Mesendoderm (in vitro differentiated cells): Measurements from ENCODE around the gene SERPINB11.

Experiments
- DNase-seq: peaks from one replicate; pipeline ENCODE4 v3.0.0; 2013
- H2AK5ac ChIP-seq: 2 replicates; pipeline ENCODE4 v1.6.1; 2013; ENCODE audit warnings: low read length, inconsistent platforms
- H2BK120ac ChIP-seq: 2 replicates; pipeline ENCODE4 v1.6.1; 2013; ENCODE audit warnings: low read depth, mild to moderate bottlenecking, low read length, moderate library complexity, mixed read lengths
- H2BK15ac ChIP-seq: replicated peaks from 2 replicates; pipeline ENCODE4 v1.6.1; 2013; ENCODE audit warnings: low read depth, mild to moderate bottlenecking, moderate library complexity
- H2BK5ac ChIP-seq: 2 replicates; pipeline ENCODE4 v1.6.1; 2013; ENCODE audit warnings: low read length, inconsistent platforms
- H3K18ac ChIP-seq: 2 replicates; pipeline ENCODE4 v1.6.1; 2013; ENCODE audit warnings: mild to moderate bottlenecking, low read length, mixed read lengths
- H3K23ac ChIP-seq: one replicate; pipeline ENCODE4 v1.6.1; 2013; ENCODE audit warnings: low read length
- H3K27ac ChIP-seq: 2 replicates; pipeline ENCODE4 v1.5.1; 2013; ENCODE audit warnings: low read depth, mild to moderate bottlenecking, inconsistent platforms, low read length, moderate library complexity
- H3K27me3 ChIP-seq: 2 replicates; pipeline ENCODE4 v1.6.1; 2013; ENCODE audit warnings: low read length, control low read depth, mild to moderate bottlenecking, inconsistent platforms; ENCODE audit not compliant: insufficient read depth, poor library complexity
- H3K36me3 ChIP-seq: 2 replicates; pipeline ENCODE4 v1.6.1; 2013; ENCODE audit warnings: low read length, inconsistent platforms; ENCODE audit not compliant: control insufficient read depth, insufficient read depth
- H3K4ac ChIP-seq: one replicate; pipeline ENCODE4 v1.6.1; 2013; ENCODE audit warnings: low read depth, mild to moderate bottlenecking, low read length, moderate library complexity
- H3K4me1 ChIP-seq: 2 replicates; pipeline ENCODE4 v1.6.1; 2013; ENCODE audit warnings: low read depth, low read length, inconsistent platforms; ENCODE audit not compliant: control insufficient read depth
- H3K4me2 ChIP-seq: 2 replicates; pipeline ENCODE4 v1.6.1; 2013; ENCODE audit warnings: low read length
- H3K4me3 ChIP-seq: 2 replicates; pipeline ENCODE4 v1.5.1; 2013; ENCODE audit warnings: mild to moderate bottlenecking, low read length
- H3K56ac ChIP-seq: one replicate; pipeline ENCODE4 v1.6.1; 2013; ENCODE audit warnings: low read length
- H3K79me1 ChIP-seq: 2 replicates; pipeline ENCODE4 v1.6.1; 2013; ENCODE audit warnings: low read length, inconsistent platforms
- H3K79me2 ChIP-seq: 2 replicates; pipeline ENCODE4 v1.6.1; 2013; ENCODE audit warnings: mild to moderate bottlenecking, low read length; ENCODE audit not compliant: control insufficient read depth, insufficient read depth
- H3K9ac ChIP-seq: 2 replicates; pipeline ENCODE4 v1.6.1; 2013; ENCODE audit warnings: low read length, inconsistent platforms
- H4K5ac ChIP-seq: one replicate; pipeline ENCODE4 v1.6.1; 2013; ENCODE audit warnings: low read length
- H4K8ac ChIP-seq: one replicate; pipeline ENCODE4 v1.6.1; 2013; ENCODE audit warnings: low read depth, mild to moderate bottlenecking, control low read depth, low read length, moderate library complexity
- whole genome bisulfite sequencing: extraction: QIAGEN DNeasy Blood & Tissue Kit; methylation state at CpG from one replicate; pipeline ENCODE4 v1.1.7; 2013; ENCODE audit warnings: low lambda C conversion rate, missing lambda C conversion rate; ENCODE audit not compliant: insufficient coverage; ENCODE audit errors: extremely low coverage; 5-methylcytosine and 5-hydroxymethylcytosine counted together

The SERPINB11 gene

GRCh38 chr18:63736876-63737275 lies 34.1 kb downstream of the SERPINB11 start:
- no peaks in the 10 kb centered on the region for H3K36me3 ChIP-seq
- H2BK15ac ChIP-seq = no peak overlapping the region
- no peaks in the 10 kb centered on the region for H3K79me1 ChIP-seq
- H2AK5ac ChIP-seq = no peak overlapping the region
- H4K5ac ChIP-seq = no peak overlapping the region
- H3K4ac ChIP-seq = no peak overlapping the region
- DNase-seq = no peak
- no peaks in the 10 kb centered on the region for H3K79me2 ChIP-seq
- H2BK5ac ChIP-seq = no peak overlapping the region
- H3K23ac ChIP-seq = no peak overlapping the region
- H2BK120ac ChIP-seq = no peak overlapping the region
- no peak overlapping the region for H3K9ac ChIP-seq
- H3K4me3 ChIP-seq = no peak overlapping the region
- H3K27me3 ChIP-seq = no peaks in the 10 kb centered on the region
- no peak overlapping the region for H3K56ac ChIP-seq
- H3K4me1 ChIP-seq = no peaks in the 10 kb centered on the region
- H3K27ac ChIP-seq = no peak overlapping the region
- no peak overlapping the region for H3K18ac ChIP-seq
- no peak overlapping the region for H3K4me2 ChIP-seq
- no peak overlapping the region for H4K8ac ChIP-seq

- Histone ChIP-seq H3K79me2 (no peaks in the 10 kb centered on the region), H3K23ac (no peak overlapping the region), H2BK5ac (no peak overlapping the region), H3K79me1 (no peaks in the 10 kb centered on the region), H2AK5ac (no peak overlapping the region), H2BK15ac (no peak overlapping the region), H3K36me3 (no peaks in the 10 kb centered on the region), H2BK120ac (no peak overlapping the region), H3K18ac (no peak overlapping the region), H3K4me2 (no peak overlapping the region), H3K9ac (no peak overlapping the region), H3K4ac (no peak overlapping the region), H3K27me3 (no peaks in the 10 kb centered on the region), H4K5ac (no peak overlapping the region), H3K27ac (no peak overlapping the region), H3K4me3 (no peak overlapping the region), H3K4me1 (no peaks in the 10 kb centered on the region), H4K8ac (no peak overlapping the region), H3K56ac (no peak overlapping the region)
- no CpG with 5 or more reads among the region's 4 CpGs for WGBS
- peak; percentile 22 for DNase-seq
Observed at GRCh38 chr18:63741769-63742168, 39.0 kb downstream of the SERPINB11 start.

GRCh38 chr18:63747006-63747405 lies 44.2 kb downstream of the SERPINB11 start:
- no peak overlapping the region for H4K8ac ChIP-seq
- H3K23ac ChIP-seq = no peak overlapping the region
- no peak overlapping the region for H2AK5ac ChIP-seq
- H2BK120ac ChIP-seq = no peak overlapping the region
- no peaks in the 10 kb centered on the region for H3K36me3 ChIP-seq
- no peak overlapping the region for H4K5ac ChIP-seq
- WGBS = no CpG with 5 or more reads among the region's 2 CpGs
- H3K27ac ChIP-seq = no peak overlapping the region
- H3K4me3 ChIP-seq = no peak overlapping the region
- H3K27me3 ChIP-seq = no peaks in the 10 kb centered on the region
- H3K4me1 ChIP-seq = no peaks in the 10 kb centered on the region
- H3K18ac ChIP-seq = no peak overlapping the region
- no peak overlapping the region for H2BK5ac ChIP-seq
- no peak for DNase-seq
- no peaks in the 10 kb centered on the region for H3K79me2 ChIP-seq
- no peak overlapping the region for H3K9ac ChIP-seq
- no peak overlapping the region for H2BK15ac ChIP-seq
- H3K4me2 ChIP-seq = no peak overlapping the region
- H3K56ac ChIP-seq = no peak overlapping the region
- no peak overlapping the region for H3K4ac ChIP-seq
- H3K79me1 ChIP-seq = no peaks in the 10 kb centered on the region

GRCh38 chr18:63749489-63749888 lies 46.7 kb downstream of the SERPINB11 start:
- H3K4me3 ChIP-seq = no peak overlapping the region
- H3K23ac ChIP-seq = no peak overlapping the region
- WGBS = no CpG with 5 or more reads among the region's 1 CpG

GRCh38 chr18:63752636-63753035 lies 49.9 kb downstream of the SERPINB11 start:
- Histone ChIP-seq H3K9ac (no peak overlapping the region), H3K4me3 (no peak overlapping the region), H3K27me3 (peaks cover 2% of the 10 kb centered on the region), H3K79me1 (no peaks in the 10 kb centered on the region), H4K5ac (no peak overlapping the region), H2AK5ac (no peak overlapping the region), H3K4ac (no peak overlapping the region), H3K4me1 (no peaks in the 10 kb centered on the region), H3K36me3 (no peaks in the 10 kb centered on the region), H3K18ac (no peak overlapping the region), H3K4me2 (no peak overlapping the region), H3K27ac (no peak overlapping the region), H4K8ac (no peak overlapping the region), H2BK120ac (no peak overlapping the region), H3K23ac (no peak overlapping the region), H2BK15ac (no peak overlapping the region), H3K56ac (no peak overlapping the region), H3K79me2 (no peaks in the 10 kb centered on the region), H2BK5ac (no peak overlapping the region)
- no CpG with 5 or more reads among the region's 2 CpGs for WGBS
- no peak for DNase-seq

More at GRCh38 chr18:63749489-63749888, 46.7 kb downstream of the SERPINB11 start:
- DNase-seq = no peak
- H2BK120ac ChIP-seq = no peak overlapping the region
- no peaks in the 10 kb centered on the region for H3K36me3 ChIP-seq
- H3K18ac ChIP-seq = no peak overlapping the region
- H3K4me1 ChIP-seq = no peaks in the 10 kb centered on the region
- H3K56ac ChIP-seq = no peak overlapping the region
- no peak overlapping the region for H4K8ac ChIP-seq
- H3K4ac ChIP-seq = no peak overlapping the region
- H3K79me2 ChIP-seq = no peaks in the 10 kb centered on the region
- no peaks in the 10 kb centered on the region for H3K79me1 ChIP-seq
- no peak overlapping the region for H3K4me2 ChIP-seq
- H3K27me3 ChIP-seq = no peaks in the 10 kb centered on the region
- no peak overlapping the region for H2BK5ac ChIP-seq
- no peak overlapping the region for H3K9ac ChIP-seq
- no peak overlapping the region for H2AK5ac ChIP-seq
- no peak overlapping the region for H3K27ac ChIP-seq
- H2BK15ac ChIP-seq = no peak overlapping the region
- no peak overlapping the region for H4K5ac ChIP-seq

- H3K4me2 ChIP-seq = no peak overlapping the region
- no peak overlapping the region for H2BK5ac ChIP-seq
- H3K27me3 ChIP-seq = peaks cover 2% of the 10 kb centered on the region
- no peaks in the 10 kb centered on the region for H3K79me1 ChIP-seq
- H3K23ac ChIP-seq = no peak overlapping the region
- no peak overlapping the region for H2BK15ac ChIP-seq
- H2BK120ac ChIP-seq = no peak overlapping the region
- no peak overlapping the region for H3K56ac ChIP-seq
- no peak overlapping the region for H2AK5ac ChIP-seq
- H4K8ac ChIP-seq = no peak overlapping the region
- no peak for DNase-seq
- no peak overlapping the region for H3K4ac ChIP-seq
- H3K79me2 ChIP-seq = no peaks in the 10 kb centered on the region
- no peak overlapping the region for H4K5ac ChIP-seq
- no peak overlapping the region for H3K9ac ChIP-seq
- no peaks in the 10 kb centered on the region for H3K36me3 ChIP-seq
- no peak overlapping the region for H3K18ac ChIP-seq
- H3K27ac ChIP-seq = no peak overlapping the region
- H3K4me1 ChIP-seq = no peaks in the 10 kb centered on the region
- H3K4me3 ChIP-seq = no peak overlapping the region
Observed at GRCh38 chr18:63753676-63754075, 50.9 kb downstream of the SERPINB11 start.
